Esophagus mucosa (tissue), 1 donor: ENCODE results near the gene KCTD4. TPM values are rescaled to one million over a fixed set of nuclear protein-coding genes. Genes with fewer than 3 reads are reported as not detected.
"Not testable (repeated sequence)": the region's sequence is repeated elsewhere in the genome, so short reads cannot be mapped to it uniquely, and the experiment has no call there.

Experiments used
- ATAC-seq: fragments of 200-7000 bp; cut with Tn5 transposase; one replicate; pipeline ENCODE4 v1.9.1; 2020
- total RNA-seq: library from RNA; stranded (reverse); gene quantifications from one replicate; pipeline ENCODE4 v1.2.4, GENCODE V29; 2023
- donor health status: DM: yes; HTN: yes; CAD: no.

The KCTD4 gene
- total RNA-seq, 1 donor from 2014 or later, result not detected

- no peak for ATAC-seq
These were observed 14.7 kb upstream of the KCTD4 start for GRCh38 chr13:45215392-45216077.

GRCh38 chr13:45209229-45209628 is 8.4 kb upstream of the KCTD4 start:
- ATAC-seq, result peak; percentile 85

GRCh38 chr13:45208132-45208531 is 7.3 kb upstream of the KCTD4 start:
- ATAC-seq, result no peak

- ATAC-seq, result no peak
These were observed 6.5 kb upstream of the KCTD4 start for GRCh38 chr13:45207319-45207718.

- peak; percentile 74 for ATAC-seq
These were observed 5.5 kb upstream of the KCTD4 start for GRCh38 chr13:45206340-45206739.

GRCh38 chr13:45205124-45205523 is 4.3 kb upstream of the KCTD4 start:
- no peak for ATAC-seq

GRCh38 chr13:45199711-45200110 is 1.1 kb downstream of the KCTD4 start:
- no peak for ATAC-seq

GRCh38 chr13:45198924-45199323 is 1.9 kb downstream of the KCTD4 start:
- ATAC-seq, result no peak

- ATAC-seq, result no peak
These were observed 2.8 kb downstream of the KCTD4 start for GRCh38 chr13:45198041-45198440.

GRCh38 chr13:45196622-45197021 is 4.2 kb downstream of the KCTD4 start:
- ATAC-seq, result peak; percentile 59

GRCh38 chr13:45196096-45196495 is 4.7 kb downstream of the KCTD4 start:
- no peak for ATAC-seq

- no peak for ATAC-seq
These were observed 5.4 kb downstream of the KCTD4 start for GRCh38 chr13:45195421-45195820.

GRCh38 chr13:45194081-45194939 is 6.5 kb downstream of the KCTD4 start:
- ATAC-seq, result no peak

- ATAC-seq, result no peak
These were observed 9.0 kb downstream of the KCTD4 start for GRCh38 chr13:45191874-45192273.

GRCh38 chr13:45189511-45189910 is 11.3 kb downstream of the KCTD4 start:
- not testable (repeated sequence) for ATAC-seq

GRCh38 chr13:45189077-45189476 is 11.8 kb downstream of the KCTD4 start:
- not testable (repeated sequence) for ATAC-seq

GRCh38 chr13:45185286-45185685 is 15.6 kb downstream of the KCTD4 start:
- ATAC-seq, result no peak

- ATAC-seq, result no peak
These were observed 16.2 kb downstream of the KCTD4 start for GRCh38 chr13:45184693-45185092.

GRCh38 chr13:45180713-45181601 is 19.9 kb downstream of the KCTD4 start:
- ATAC-seq, result no peak

- no peak for ATAC-seq
These were observed 20.5 kb downstream of the KCTD4 start for GRCh38 chr13:45180303-45180702.

GRCh38 chr13:45179428-45179827 is 21.4 kb downstream of the KCTD4 start:
- ATAC-seq, result no peak

GRCh38 chr13:45178349-45179162 is 22.3 kb downstream of the KCTD4 start:
- peak; percentile 28 for ATAC-seq
